Measurements from ENCODE around the gene FBXL2.

FBXL2 gene, protein sequence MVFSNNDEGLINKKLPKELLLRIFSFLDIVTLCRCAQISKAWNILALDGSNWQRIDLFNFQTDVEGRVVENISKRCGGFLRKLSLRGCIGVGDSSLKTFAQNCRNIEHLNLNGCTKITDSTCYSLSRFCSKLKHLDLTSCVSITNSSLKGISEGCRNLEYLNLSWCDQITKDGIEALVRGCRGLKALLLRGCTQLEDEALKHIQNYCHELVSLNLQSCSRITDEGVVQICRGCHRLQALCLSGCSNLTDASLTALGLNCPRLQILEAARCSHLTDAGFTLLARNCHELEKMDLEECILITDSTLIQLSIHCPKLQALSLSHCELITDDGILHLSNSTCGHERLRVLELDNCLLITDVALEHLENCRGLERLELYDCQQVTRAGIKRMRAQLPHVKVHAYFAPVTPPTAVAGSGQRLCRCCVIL

DNA sequence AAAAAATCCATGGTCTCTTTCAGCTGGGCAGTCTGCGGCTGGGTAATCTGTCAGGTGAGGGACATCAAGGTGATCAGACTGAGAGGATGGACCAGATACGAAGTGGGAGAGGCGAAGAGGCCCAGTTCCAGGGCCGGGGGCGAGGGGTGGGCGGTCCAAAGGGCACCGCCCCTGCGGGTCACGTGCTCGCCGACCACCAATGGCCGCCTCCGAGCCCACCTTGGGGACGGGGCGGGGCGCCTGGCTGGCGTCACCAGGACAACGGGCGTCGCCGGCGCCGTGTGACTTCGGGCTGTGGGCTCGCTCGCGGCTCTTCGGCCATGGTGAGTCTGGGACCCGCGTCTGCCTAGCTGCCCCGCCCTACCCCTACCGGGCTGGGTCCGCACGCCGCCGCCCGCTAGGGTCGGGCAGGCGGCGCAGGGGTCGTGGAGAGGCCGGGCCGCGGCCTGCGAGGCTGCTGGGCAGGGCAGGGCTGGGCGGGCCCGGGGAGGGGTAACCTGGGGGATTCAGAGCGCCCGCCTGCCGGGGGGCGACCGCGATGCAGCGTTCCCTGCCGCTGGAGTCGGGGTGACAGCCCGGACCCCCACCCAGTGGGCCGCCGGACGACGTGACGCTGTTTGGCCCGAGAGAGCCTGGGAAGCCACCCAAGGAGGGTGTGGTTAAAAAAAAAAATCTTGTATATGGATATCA, at the start of gene FBXL2:
FBXL2 (plus strand) TSS at position 250 of the 690 bp plus-strand sequence; CDS start at position 321, 71 bp downstream.
- no peak for DNase-seq

DNA sequence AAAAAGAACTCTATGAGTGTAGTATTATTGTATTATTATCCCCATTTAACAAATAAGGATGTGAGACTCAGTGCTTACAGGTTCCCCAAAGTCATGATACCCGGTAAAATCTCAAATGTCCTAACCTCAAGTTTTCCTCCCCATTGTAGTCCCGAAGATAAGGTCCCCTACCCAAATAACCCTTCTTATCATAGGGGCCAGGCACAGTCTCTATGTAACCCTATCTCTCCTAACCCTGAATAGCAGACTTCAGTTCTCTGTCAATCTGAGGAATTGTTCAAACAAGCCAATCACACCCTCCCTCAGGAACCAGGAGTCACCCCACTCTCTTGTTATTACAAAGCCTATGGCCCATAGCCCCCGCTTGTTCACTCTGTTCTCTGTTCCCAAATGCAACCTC, 48.2 kb upstream of the FBXL2 start:
- no peak for DNase-seq

DNA sequence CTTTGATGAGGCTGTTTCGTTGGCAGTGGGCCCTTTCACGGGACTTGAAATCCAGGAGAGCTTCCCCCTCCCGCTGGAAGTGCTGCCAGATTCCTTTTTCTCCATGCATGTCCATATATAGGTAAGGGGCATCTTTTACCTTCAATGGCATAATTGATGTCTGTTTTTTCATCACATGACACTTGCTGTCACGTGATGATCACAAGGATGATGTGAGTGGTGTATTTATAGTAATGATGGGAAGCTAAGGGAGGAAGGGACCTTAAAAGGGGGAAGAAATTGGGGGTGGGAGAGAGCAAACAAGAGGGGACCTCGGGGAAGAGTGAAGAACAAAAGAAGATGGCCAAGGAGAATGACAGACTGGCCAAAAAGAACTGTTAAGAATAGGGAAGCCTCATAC, 47.3 kb upstream of the FBXL2 start:
- DNase-seq: no peak

DNA sequence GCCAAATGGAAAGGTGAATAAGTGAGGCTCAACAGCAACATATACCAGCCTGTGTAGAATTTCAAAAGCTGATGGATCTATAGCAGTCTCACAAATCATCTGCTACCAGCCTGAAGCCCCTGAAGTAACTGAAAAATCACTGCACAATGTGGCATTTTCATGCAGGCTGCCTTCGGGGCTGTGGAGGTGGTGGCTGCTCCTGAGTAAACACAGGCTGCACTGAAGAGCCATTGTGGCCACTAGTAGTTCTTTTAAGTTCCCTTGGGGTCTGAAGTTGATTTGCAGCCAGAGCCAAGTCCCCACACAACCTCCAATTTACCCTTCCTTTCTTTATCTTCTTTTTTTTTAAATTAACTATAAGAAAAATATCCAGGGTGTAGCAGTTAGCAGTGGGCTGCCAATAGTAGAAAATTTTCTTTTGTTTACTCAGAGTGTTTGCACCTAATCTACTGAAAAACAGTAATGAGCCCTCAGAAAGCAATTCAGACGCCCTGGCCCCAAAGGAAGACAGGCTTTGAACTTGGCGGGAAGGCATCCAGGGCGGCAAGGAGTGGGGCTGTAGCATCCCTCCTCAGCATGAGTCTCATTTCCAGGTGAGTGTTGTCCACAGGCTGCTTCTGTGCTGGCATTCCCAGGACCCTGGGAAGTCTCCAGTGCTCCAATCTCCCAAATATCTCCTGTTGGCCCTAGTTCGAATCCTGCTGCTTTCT, 45.3 kb upstream of the FBXL2 start:
- no peak for DNase-seq

DNA sequence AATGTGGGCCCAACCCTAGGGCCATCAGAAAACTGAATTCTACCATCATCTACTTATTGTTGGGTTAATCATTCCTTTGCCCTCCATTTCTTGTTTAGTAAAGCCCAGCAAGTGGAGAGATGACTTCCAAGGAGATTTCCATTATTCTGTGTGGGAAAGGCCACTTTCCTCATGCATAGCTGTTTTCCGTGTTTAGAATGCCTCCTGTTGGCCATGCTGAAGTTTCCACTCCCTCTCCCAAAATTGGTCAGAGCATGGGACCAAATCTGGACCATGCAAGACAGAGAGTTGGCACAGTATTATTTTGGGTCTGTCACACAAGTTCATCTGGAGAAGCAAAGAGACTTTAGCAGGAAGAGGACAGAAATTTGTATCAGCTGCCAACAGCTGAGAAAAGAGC, 43.4 kb upstream of the FBXL2 start:
- DNase-seq: no peak

DNA sequence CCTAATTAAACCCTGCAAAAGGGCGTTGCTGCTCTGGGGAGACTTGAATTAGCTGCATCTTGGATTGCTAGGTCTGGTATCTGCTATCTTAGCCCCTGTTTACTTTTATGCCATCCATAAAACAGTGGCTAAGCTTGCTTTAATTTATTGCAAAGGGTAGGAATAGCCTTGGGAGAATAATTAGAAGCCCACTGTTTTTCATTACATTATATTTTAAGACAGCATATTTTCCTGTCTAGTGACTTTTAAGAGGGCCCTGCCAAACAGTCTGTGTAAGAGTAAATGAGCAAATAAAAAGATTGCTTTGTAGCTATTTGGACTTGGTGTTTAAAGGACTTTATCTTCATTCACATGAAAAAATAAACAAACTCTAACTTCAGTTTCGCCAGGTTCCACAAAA, 41.2 kb upstream of the FBXL2 start:
- no peak for DNase-seq

DNA sequence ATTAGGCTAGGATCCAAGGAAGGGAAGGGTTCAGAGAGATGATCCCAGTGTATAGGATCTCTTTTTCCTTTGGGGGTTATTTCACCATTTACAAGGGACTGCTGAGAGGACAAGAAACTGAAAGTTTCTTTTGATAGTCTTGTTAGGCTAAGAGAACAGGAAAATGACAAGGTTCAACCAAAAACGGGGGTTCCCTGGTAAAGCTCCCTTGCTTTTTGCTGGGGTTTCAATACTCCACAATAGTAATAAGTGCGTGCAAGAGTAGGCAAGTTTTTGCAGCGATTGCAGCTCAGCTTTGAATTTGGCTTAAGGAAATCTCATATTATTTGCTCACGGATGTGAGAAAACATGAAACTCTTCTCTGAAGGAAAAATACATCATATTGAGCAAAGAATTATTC, 39.8 kb upstream of the FBXL2 start:
- no peak for DNase-seq

DNA sequence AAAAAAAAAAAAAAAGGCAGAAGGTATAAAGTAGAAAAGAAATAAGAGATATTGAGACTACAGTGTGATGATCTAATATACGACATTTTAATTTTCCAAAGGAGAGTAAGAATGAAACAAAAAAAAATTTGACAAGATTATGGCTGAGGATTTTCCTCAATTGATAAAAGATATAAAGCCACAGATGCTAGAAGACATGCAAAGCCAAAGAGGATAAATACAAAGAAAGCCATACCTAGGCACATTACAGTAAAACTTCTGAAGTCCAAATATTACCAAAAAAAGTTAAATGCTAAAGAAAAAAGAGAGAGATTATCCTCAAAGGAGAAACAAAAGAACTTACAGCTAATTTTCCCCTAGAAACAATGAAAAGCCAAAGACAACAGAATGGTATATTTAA, 38.3 kb upstream of the FBXL2 start:
- no peak for DNase-seq

DNA sequence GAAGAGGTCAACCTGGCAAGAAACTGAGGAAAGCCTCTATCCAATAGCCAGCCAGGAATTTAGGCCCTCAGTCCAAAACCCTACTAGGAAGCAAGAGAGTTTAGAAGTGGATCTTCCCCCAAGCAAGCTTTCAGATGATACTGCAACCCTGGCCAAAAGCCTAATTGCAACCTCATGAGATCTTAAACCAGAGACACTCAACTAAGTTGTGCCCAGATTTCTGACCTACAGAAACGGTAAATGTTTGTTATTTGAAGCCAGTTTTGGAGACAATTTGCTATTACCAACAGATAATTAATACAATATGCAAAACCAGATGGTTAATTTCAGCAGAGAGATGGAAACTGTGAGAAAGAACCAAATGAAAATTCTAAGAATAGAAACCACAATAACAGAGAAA, 37.0 kb upstream of the FBXL2 start:
- no peak for DNase-seq

DNA sequence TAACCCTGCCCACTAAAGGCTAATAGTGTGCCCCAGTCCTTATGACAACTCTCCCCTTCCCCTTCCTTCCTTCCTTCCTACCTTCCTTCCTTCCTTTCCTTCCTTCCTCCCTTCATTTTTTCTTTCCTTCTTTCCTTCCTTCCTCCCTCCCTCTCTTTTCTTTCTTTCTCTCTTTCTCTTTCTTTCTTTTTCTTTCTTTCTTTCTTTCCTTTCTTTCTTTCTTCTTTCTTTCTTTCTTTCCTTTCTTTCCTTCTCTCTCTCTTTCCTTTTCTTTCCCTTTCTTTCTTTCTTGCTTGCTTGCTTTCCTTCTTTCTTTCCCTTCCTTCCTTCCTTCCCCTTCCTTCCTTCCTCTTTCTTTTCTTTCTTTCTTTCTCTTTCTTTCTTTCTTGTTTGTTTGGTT, 30.5 kb upstream of the FBXL2 start:
- DNase-seq: no peak

DNA sequence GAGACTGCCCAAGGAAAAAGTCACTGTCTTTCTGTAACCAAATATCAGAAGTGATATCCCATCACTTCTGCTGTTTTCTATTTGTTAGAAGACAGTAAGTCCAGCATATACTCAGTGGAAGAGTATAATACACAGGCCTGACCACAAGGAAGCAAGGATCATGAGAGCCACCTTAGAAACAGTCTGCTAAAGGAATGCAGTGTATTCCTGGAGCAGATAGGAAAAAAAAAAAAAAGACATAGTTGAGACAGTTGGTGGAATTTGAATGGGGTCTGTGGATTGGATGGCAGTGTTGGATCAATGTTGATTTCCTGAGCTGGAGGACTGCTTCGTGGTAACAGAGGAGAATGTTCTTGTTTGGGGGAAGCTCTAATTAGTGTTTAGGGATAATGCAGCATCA, 26.5 kb upstream of the FBXL2 start:
- DNase-seq: no peak

DNA sequence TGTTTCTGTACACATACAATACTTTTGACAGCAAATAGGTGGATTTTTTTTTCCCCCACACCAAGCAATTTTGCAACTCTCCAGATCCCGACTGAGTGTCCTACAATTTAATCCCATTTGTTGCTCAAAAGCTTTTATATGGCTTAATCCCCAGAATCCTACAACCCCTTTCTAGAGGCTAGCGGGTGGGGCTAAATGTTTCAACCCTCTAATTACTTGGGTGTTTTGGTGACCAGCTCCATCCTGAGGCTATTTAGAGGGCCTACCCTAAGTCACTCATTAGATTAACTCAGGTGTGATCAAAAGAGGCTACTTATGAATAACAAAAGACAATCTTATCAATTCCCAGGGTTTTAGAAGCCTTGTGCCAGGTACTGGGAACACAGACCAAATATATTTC, 21.0 kb upstream of the FBXL2 start:
- no peak for DNase-seq

DNA sequence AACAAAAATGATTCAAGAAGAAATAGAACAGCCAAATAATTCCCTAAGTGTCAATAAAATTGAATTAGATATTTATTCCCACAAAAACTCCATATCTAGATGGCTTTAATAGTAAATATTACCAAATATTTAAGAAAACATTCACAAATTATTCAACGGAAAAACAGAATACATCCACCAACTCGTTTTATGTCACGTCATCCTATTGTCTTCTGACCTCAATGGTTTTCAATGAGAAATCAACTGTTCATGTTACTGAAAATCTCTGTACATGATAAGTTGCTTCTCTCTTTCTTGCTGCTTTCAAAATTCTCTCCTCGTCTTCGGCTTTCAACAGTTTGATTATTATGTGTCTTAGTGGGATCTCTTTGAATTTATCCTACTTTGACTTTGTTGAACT, 17.1 kb upstream of the FBXL2 start:
- DNase-seq: no peak

DNA sequence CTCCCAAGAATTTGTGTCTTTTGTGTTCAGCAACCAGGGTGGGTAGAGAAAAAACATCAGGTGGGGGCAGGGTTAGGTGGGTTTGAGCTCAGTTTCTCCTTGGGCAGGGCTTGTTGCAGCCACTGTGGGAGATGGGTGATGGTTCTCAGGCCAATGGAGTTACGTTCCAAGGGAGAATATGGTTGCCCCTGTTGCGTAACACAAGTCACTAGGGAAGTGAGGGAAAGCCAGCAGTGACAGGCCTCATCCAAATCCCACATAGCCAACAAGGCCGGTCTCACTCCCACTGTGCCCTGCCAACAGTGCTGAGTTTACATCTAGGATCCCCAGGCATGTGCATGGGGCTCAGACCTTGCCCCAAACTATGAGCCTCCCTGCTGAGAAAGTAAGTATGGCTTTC, 7.9 kb upstream of the FBXL2 start:
- no peak for DNase-seq

DNA sequence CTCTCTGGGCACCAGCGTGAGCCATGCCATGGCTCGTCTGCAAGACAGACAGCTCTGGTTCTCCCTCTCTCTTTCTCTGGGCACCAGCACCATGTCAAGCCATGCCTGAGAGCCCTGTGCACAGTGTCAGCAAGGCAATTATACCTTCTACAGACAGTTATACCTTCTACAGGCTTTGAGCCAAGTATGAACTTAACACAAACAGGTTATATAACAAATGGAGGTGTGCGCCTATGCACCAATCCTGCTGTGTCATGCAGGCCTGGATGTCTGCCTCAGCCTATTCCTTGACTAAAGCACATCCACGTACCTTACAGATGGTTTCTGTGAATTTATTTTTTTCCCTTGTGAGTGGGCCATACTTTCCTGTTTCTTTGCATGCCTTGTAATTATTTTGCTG, 5.9 kb upstream of the FBXL2 start:
- DNase-seq: no peak

DNA sequence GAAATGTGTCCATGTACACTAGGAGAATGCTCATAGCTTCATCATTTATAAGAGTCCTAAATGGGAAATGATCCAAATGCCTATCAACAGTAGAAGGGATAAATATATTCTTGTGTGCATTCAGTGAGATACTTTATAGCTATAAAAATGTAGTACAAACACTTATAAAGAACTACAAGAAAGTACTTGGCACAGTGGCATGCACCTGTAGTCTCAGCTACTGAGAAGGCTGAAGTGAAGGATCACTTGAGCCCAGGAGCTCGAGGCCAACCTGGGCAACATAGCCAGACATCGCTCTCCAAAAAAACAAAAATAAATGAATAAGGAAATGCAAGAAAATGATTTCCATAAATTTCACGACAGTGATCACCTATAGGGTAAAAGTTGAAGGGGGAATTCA, 3.6 kb upstream of the FBXL2 start:
- DNase-seq: no peak

DNA sequence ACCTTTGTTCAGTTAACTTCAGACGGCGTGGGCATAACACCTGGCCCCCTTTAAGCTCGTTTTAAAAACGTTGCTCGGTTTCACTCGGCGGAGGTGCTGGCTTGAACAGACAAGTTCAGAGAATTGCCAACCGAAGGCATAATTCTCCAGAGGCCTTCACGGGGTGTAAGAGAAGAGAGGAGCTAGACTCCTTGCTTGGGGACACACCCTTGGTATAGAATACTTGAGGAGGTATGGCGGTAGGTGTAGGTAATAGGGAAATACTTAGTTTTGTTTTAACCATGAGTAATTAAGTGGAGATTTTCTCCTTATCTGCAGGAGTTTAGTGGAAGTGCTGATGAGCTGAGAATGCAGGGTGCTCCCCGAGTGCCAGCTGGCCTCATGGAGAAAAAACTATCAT, 921 bp downstream of the FBXL2 start:
- no peak for DNase-seq

DNA sequence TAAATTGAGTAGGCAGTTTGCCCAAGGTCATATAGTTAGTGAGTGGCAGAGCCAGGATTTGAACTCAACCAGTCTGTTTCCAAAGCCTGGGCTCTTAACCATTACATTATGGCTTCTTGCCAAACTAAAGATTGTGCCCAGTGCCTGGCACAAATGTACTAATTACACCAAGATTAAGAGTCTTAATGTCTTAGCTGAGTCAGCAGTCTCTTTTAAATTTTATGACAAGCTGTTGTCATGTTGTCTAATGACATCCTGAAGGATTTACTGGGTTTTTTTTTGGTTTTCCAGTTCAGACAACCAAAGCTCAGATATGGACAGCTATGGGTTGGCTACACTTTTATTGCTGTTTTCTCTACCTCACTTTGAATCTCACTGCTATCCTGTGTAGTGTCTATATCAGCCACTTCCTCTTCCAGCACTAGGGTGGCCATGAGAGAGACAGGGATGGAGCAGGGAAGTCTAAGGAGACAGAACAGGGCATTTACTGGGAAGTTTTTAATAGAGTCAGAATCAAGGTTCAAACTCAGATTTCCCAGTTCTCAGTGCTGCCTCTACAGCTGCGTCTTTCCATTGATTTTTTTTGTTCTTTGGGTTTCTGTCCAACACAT, 10.5 kb downstream of the FBXL2 start:
- no peak for DNase-seq

DNA sequence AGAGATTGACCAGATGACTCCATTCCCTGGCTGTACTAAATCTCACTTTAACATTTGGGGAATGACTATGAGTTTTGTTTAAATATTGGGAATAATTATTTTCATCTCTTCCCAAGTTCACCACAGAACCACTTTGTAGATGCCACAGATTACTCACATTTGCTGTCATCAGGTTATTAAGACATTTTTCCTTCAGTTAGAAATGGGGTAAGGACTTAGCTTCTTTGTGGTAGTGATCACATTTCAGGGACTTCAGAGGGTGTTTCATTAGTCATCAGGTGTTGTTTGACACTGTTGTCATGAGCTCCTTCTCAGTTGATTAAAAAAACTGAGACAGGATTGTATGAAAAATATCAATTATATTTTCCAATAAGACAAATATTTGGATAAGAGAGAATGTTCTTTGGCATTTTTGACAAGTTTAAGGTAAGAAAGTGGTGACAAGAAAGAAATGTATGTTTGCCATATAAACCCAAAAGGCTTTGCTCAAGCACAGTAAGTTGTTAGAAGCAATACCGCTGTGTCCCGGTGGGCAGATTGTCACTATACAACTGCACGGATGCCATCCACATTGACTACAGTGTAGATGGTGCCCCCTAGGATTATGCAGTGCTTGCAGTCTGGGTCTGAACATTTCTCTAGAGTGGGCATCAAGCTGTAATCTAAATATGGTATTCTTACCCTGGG, 22.3 kb downstream of the FBXL2 start:
- DNase-seq: no peak

DNA sequence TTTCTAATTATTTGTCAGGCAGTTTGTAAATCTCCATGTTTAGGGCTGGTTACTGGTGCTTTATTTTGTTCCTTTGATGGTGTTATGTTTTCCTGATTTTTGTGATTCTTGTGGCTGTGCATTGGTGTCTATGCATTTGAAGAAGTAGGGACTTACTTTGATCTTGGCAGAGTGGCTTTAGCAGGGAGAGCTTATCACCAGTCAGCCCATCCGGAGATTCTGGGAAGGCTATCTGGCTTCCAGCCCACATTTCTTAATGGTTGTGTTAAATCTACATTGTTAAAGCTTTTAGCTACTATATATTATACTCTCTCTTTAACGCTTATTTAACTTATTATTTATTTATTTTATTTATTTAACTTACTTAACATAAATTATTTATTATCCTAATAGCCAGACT, 35.1 kb downstream of the FBXL2 start:
- DNase-seq: no peak

DNA sequence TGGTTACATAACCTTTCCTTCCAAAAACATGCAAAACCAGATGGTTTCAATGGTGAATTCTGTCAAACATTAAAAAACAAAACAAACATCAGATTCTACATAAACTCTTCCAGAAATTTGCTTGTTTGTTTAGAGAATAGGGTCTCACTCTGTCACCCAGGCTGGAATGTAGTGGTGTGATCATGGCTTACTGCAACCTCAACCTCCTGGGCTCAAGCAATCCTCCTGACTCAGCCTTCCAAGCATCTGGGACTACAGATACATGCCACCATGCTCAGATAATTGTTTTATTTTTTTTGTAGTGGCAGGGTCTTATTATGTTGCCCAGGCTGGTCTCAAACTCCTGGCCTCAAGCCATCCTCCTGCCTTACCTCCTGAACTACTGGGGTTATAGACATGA, 36.1 kb downstream of the FBXL2 start:
- no peak for DNase-seq

DNA sequence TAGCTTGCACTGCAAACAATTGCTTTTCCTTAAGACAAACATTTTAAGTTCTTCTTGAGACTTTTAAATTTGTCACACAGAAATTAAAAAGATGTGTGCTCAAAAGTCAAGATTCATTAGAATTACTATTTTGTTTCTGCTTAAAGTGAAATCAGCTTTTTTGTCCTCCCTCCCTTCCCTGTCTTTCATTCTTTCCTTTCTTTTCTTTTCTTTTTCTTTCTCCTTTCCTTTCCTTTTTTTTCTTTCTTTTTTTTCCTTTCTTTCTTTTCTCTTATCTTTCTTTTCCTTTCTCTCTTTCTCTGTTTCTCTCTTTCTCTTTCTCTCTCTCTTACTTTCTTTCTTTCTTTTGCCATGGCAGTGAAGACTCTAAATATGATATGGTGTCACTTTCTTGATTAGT, 37.8 kb downstream of the FBXL2 start:
- no peak for DNase-seq

DNA sequence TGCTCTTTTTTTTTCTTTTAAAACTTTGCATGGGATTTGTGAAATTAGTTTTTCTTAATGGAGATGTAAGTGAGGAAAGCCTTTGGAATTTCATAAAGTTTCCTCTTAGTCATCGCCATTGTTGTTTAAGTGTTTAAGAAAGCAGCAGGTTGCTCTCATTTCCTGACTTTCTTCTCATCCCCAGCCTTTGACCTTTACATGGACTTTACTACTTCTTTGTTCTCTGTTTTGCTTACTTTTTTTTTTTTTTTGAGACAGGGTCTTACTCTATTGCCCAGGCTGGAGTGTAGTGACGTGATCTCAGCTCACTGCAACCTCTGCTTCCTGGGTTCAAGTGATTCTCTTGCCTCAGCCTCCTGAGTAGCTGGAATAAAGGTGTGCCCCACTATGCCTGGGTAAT, 38.6 kb downstream of the FBXL2 start:
- DNase-seq: no peak

All from activated gamma-delta T cell treated with Interleukin-2 at 50 U/mL for 16 hours (primary cell).